Measurements from ENCODE around the gene SEC14L1.
"Not testable (repeated sequence)": the region's sequence is repeated elsewhere in the genome, so short reads cannot be mapped to it uniquely, and the experiment has no call there.

SEC14L1 gene

GRCh38 chr17:77254951-77255825 is 114.4 kb downstream of the SEC14L1 start:
- peak in 3 of 56 donors; percentile 7 to 49 (median 10) for DNase-seq

GRCh38 chr17:77255970-77256369 is 115.2 kb downstream of the SEC14L1 start:
- not testable (repeated sequence) for DNase-seq

GRCh38 chr17:77256710-77257109 is 115.9 kb downstream of the SEC14L1 start:
- no peak for DNase-seq

GRCh38 chr17:77257169-77257568 is 116.4 kb downstream of the SEC14L1 start:
- no peak for DNase-seq

DNA sequence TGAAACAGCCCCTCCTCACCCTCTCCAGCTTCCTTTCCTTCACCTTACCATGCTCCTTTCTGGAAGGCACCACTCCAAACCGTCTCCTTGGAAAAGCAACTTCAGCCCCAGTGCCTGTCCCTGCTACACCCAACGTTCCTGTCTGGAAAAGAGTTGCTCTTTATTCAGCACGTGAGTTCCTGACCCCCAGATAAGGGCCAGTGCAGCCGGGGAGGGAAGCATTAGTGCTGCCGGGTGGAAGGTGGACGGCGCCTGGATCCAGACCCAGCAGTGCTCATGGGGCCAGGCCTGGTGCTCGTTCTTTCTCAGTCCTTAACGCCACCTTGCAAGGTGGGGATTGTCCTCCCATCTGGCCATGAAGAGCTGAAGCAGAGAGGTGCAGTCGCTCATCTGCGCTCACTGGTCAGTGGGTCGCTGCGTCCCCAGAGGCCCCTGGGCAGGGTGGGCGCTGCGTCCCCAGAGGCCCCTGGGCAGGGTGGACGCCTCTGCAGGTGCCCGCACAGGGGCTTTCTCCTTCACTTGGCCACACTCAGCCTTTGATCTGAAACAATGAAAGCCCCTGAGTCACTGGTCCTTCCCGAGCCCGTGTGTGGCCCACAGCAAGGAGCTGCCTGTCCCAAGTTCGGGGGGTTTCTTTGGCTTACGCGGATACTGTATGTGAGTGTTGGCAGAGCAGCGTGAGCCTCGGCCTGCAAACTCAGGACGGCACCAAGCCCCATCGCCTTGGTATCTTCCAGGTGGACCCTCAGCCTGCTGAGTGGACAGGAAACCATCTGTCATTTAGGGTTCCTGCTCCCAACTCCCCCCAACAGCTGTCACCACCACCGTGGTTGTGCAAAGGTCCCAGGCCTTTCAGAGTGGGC is 117.1 kb downstream of the SEC14L1 start:
- no peak for DNase-seq

- DNase-seq, result no peak
Measured at GRCh38 chr17:77258638-77259037, 117.9 kb downstream of the SEC14L1 start.

GRCh38 chr17:77264617-77265230 is 124.0 kb downstream of the SEC14L1 start:
- DNase-seq, result no peak

DNA sequence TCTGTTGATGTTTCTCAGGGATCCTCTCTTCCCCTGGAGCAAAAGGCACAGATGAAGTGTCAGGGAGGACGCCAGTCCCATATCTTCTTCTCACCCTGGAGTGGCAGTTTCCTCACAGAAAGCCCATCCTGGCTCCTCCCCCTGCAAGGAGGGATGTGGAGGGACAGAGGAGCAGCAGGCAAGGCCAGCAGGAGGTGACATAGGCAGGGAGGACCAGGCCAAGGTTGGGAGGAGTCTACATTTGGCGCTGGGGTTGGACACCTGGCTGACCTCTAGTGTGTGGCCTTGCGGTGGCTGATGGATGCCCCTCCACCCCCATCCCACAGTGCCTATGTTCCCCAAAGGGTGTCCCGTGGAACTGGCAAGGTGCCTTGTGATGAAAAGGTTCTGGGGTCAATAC is 125.4 kb downstream of the SEC14L1 start:
- no peak for DNase-seq

Measured in nucleus accumbens (tissue), 56 donors.